IPS-18a (cell line): ENCODE data around the gene LEMD1.

Experiments
- H3K27ac ChIP-seq: one replicate; pipeline ENCODE4 v1.5.1; 2013; ENCODE audit warnings: low read length
- H3K27me3 ChIP-seq: one replicate; pipeline ENCODE4 v1.6.1; 2013; ENCODE audit warnings: mild to moderate bottlenecking, low read length; ENCODE audit not compliant: control insufficient read depth, insufficient read depth
- H3K36me3 ChIP-seq: one replicate; pipeline ENCODE4 v1.6.1; 2013; ENCODE audit warnings: low read depth, low read length; ENCODE audit not compliant: control insufficient read depth
- H3K4me1 ChIP-seq: one replicate; pipeline ENCODE4 v1.6.1; 2013; ENCODE audit warnings: low read depth, low read length; ENCODE audit not compliant: control insufficient read depth
- H3K4me3 ChIP-seq: one replicate; pipeline ENCODE4 v1.5.1; 2013; ENCODE audit warnings: low read length
- H3K9ac ChIP-seq: one replicate; pipeline ENCODE4 v1.6.1; 2013; ENCODE audit warnings: mild to moderate bottlenecking, low read length, moderate library complexity
- H3K9me3 ChIP-seq: one replicate; pipeline ENCODE4 v1.6.1; 2013; ENCODE audit warnings: low read depth, low read length; ENCODE audit not compliant: control insufficient read depth

Gene LEMD1

GRCh38 chr1:205452933-205453332, 31.1 kb upstream of the LEMD1 start:
- Histone ChIP-seq H3K27me3 (peaks cover 3% of the 10 kb centered on the region), H3K36me3 (peaks cover 10% of the 10 kb centered on the region), H3K4me1 (peaks cover 65% of the 10 kb centered on the region), H3K4me3 (no peak overlapping the region), H3K9me3 (no peaks in the 10 kb centered on the region), H3K9ac (no peak overlapping the region), H3K27ac (no peak overlapping the region)

- H3K27ac ChIP-seq = no peak overlapping the region
- peaks cover 10% of the 10 kb centered on the region for H3K36me3 ChIP-seq
- H3K4me1 ChIP-seq = peaks cover 65% of the 10 kb centered on the region
- no peaks in the 10 kb centered on the region for H3K9me3 ChIP-seq
- no peaks in the 10 kb centered on the region for H3K27me3 ChIP-seq
- H3K9ac ChIP-seq = peak overlapping the region; percentile 51
- peak overlapping the region; percentile 47 for H3K4me3 ChIP-seq
Observed at GRCh38 chr1:205452364-205452763, 30.5 kb upstream of the LEMD1 start.

- peak overlapping the region; percentile 51 for H3K9ac ChIP-seq
- H3K27ac ChIP-seq = peak overlapping the region; percentile 21
- peaks cover 10% of the 10 kb centered on the region for H3K36me3 ChIP-seq
- H3K4me3 ChIP-seq = peak overlapping the region; percentile 47
- no peaks in the 10 kb centered on the region for H3K9me3 ChIP-seq
- H3K4me1 ChIP-seq = peaks cover 71% of the 10 kb centered on the region
- H3K27me3 ChIP-seq = no peaks in the 10 kb centered on the region
Observed at GRCh38 chr1:205451759-205452164, 29.9 kb upstream of the LEMD1 start.

GRCh38 chr1:205451202-205451601, 29.3 kb upstream of the LEMD1 start:
- Histone ChIP-seq H3K27me3 (no peaks in the 10 kb centered on the region), H3K9ac (peak overlapping the region; percentile 51), H3K9me3 (no peaks in the 10 kb centered on the region), H3K4me3 (peak overlapping the region; percentile 47), H3K27ac (peak overlapping the region; percentile 64), H3K36me3 (peaks cover 10% of the 10 kb centered on the region), H3K4me1 (peaks cover 77% of the 10 kb centered on the region)

GRCh38 chr1:205450448-205450847, 28.6 kb upstream of the LEMD1 start:
- H3K4me1 ChIP-seq = peaks cover 84% of the 10 kb centered on the region
- H3K4me3 ChIP-seq = peak overlapping the region; percentile 47
- no peaks in the 10 kb centered on the region for H3K27me3 ChIP-seq
- H3K36me3 ChIP-seq = peaks cover 10% of the 10 kb centered on the region
- peak overlapping the region; percentile 51 for H3K9ac ChIP-seq
- peak overlapping the region; percentile 64 for H3K27ac ChIP-seq
- H3K9me3 ChIP-seq = no peaks in the 10 kb centered on the region

GRCh38 chr1:205449750-205450443, 28.0 kb upstream of the LEMD1 start:
- H3K4me1 ChIP-seq = peaks cover 85% of the 10 kb centered on the region

GRCh38 chr1:205449254-205449749, 27.4 kb upstream of the LEMD1 start:
- H3K4me3 ChIP-seq = peak overlapping the region; percentile 38
- H3K36me3 ChIP-seq = peaks cover 10% of the 10 kb centered on the region
- peak overlapping the region; percentile 28 for H3K9ac ChIP-seq
- no peak overlapping the region for H3K27ac ChIP-seq
- no peaks in the 10 kb centered on the region for H3K9me3 ChIP-seq
- peaks cover 83% of the 10 kb centered on the region for H3K4me1 ChIP-seq
- no peaks in the 10 kb centered on the region for H3K27me3 ChIP-seq

More at GRCh38 chr1:205449750-205450443, 28.0 kb upstream of the LEMD1 start:
- Histone ChIP-seq H3K27me3 (no peaks in the 10 kb centered on the region), H3K4me3 (peak overlapping the region; percentile 47), H3K9ac (peak overlapping the region; percentile 28), H3K27ac (no peak overlapping the region), H3K36me3 (peaks cover 10% of the 10 kb centered on the region), H3K9me3 (no peaks in the 10 kb centered on the region)

- H3K4me1 ChIP-seq = peaks cover 85% of the 10 kb centered on the region
- no peaks in the 10 kb centered on the region for H3K9me3 ChIP-seq
- no peak overlapping the region for H3K9ac ChIP-seq
- no peak overlapping the region for H3K27ac ChIP-seq
- H3K27me3 ChIP-seq = no peaks in the 10 kb centered on the region
- H3K36me3 ChIP-seq = peaks cover 5% of the 10 kb centered on the region
- peak overlapping the region; percentile 38 for H3K4me3 ChIP-seq
Observed at GRCh38 chr1:205448540-205449253, 26.8 kb upstream of the LEMD1 start.

- H3K27me3 ChIP-seq = no peaks in the 10 kb centered on the region
- H3K36me3 ChIP-seq = no peaks in the 10 kb centered on the region
- peaks cover 89% of the 10 kb centered on the region for H3K4me1 ChIP-seq
- no peaks in the 10 kb centered on the region for H3K9me3 ChIP-seq
- H3K9ac ChIP-seq = peak overlapping the region; percentile 1
- no peak overlapping the region for H3K27ac ChIP-seq
- H3K4me3 ChIP-seq = peak overlapping the region; percentile 38
Observed at GRCh38 chr1:205447457-205448341, 25.8 kb upstream of the LEMD1 start.

GRCh38 chr1:205446828-205447227, 25.0 kb upstream of the LEMD1 start:
- Histone ChIP-seq H3K9me3 (no peaks in the 10 kb centered on the region), H3K4me1 (peaks cover 89% of the 10 kb centered on the region), H3K36me3 (no peaks in the 10 kb centered on the region), H3K27ac (no peak overlapping the region), H3K27me3 (no peaks in the 10 kb centered on the region), H3K9ac (no peak overlapping the region), H3K4me3 (peak overlapping the region; percentile 38)

GRCh38 chr1:205445646-205445935, 23.7 kb upstream of the LEMD1 start:
- Histone ChIP-seq H3K36me3 (no peaks in the 10 kb centered on the region), H3K27me3 (no peaks in the 10 kb centered on the region), H3K9me3 (no peaks in the 10 kb centered on the region), H3K9ac (peak overlapping the region; percentile 55), H3K27ac (peak overlapping the region; percentile 82), H3K4me1 (peaks cover 89% of the 10 kb centered on the region), H3K4me3 (peak overlapping the region; percentile 31)
